Peyer's patch (tissue), 4 donors: ENCODE results near the gene AUNIP.

ENCODE experiments used
- CTCF ChIP-seq, 6 experiments: fragments of 450-650 bp in 4 of 6; fragments of 200-600 bp in 2 of 6; sonication (generic) in 1 of 6; IDR thresholded peaks; one replicate each; pipeline ENCODE4 v1.5.1; 2017 to 2019; ENCODE audit warnings: antibody characterized with exemption in 6 of 6, mild to moderate bottlenecking in 3 of 6, moderate library complexity in 1 of 6
- POLR2A ChIP-seq, 2 donors: fragments of 450-650 bp; IDR thresholded peaks; one replicate each; pipeline ENCODE4 v1.5.1; 2017; ENCODE audit warnings: antibody characterized with exemption in 2 of 2, mild to moderate bottlenecking in 2 of 2, moderate library complexity in 2 of 2

GRCh38 chr1:25833158-25833557 lies 26.1 kb downstream of the AUNIP start:
- TF ChIP-seq POLR2A (IDR thresholded peaks at IDR 0.05) (no peak), CTCF (IDR thresholded peaks at IDR 0.05) (no peak)
